Duodenal mucosa (tissue), 2 donors: Measurements from ENCODE around the gene ZNF615.
"Not testable (repeated sequence)": the region's sequence is repeated elsewhere in the genome, so short reads cannot be mapped to it uniquely, and the experiment has no call there.

Source experiments
- H3K27ac ChIP-seq: one replicate; pipeline ENCODE4 v1.7.0; 2013; ENCODE audit warnings: low read depth, low read length
- H3K27me3 ChIP-seq, 2 donors: one replicate each; pipeline ENCODE4 v1.7.0; 2013; ENCODE audit warnings: low read length in 2 of 2, control low read depth in 1 of 2; ENCODE audit not compliant: insufficient read depth in 2 of 2, control insufficient read depth in 1 of 2
- H3K36me3 ChIP-seq, 2 donors: one replicate each; pipeline ENCODE4 v1.7.0; 2013; ENCODE audit warnings: low read length in 2 of 2, control low read depth in 1 of 2; ENCODE audit not compliant: insufficient read depth in 2 of 2, control insufficient read depth in 1 of 2
- H3K4me1 ChIP-seq, 2 donors: one replicate each; pipeline ENCODE4 v1.7.0; 2013; ENCODE audit warnings: low read length in 2 of 2, control low read depth in 1 of 2; ENCODE audit not compliant: insufficient read depth in 2 of 2, control insufficient read depth in 1 of 2
- H3K4me3 ChIP-seq, 2 donors: one replicate each; pipeline ENCODE4 v1.7.0; 2013; ENCODE audit warnings: low read length in 2 of 2, low read depth in 1 of 2
- H3K9ac ChIP-seq, 2 donors: one replicate each; pipeline ENCODE4 v1.7.0; 2013; ENCODE audit warnings: low read length in 2 of 2, low read depth in 1 of 2
- H3K9me3 ChIP-seq, 2 donors: one replicate each; pipeline ENCODE4 v1.7.0; 2013; ENCODE audit warnings: low read length in 2 of 2, control low read depth in 1 of 2; ENCODE audit not compliant: control insufficient read depth in 1 of 2

Gene ZNF615

DNA sequence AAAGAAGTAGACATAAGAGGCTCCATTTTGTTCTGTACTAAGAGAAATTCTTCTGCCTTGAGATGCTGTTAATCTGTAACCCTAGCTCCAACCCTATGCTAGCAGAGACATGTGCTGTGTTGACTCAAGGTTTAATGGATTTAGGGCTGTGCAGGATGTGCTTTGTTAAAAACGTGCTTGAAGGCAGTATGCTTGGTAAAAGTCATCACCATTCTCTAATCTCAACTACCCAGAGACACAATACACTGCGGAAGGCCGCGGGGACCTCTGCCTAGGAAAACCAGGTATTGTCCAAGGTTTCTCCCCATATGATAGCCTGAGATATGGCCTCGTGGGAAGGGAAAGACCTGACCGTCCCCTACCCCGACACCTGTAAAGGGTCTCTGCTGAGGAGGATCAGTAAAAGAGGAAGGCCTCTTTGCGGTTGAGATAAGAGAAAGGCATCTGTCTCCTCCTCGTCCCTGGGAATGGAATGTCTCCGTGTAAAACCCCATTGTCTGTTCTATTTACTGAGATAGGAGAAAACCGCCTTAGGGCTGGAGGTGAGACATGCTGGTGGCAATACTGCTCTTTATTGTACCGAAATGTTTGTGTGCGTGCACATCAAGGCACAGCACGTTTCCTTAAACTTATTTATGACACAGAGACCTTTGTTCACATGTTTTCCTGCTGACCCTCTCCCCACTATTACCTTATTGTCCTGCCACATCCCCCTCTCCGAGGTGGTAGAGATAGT, 18.4 kb upstream of the ZNF615 start:
- Histone ChIP-seq H3K36me3 (peaks cover 29 to 41% of the 10 kb centered on the region in 2 donors), H3K4me1 (peaks cover 9 to 12% of the 10 kb centered on the region in 2 donors), H3K9me3 (peaks cover 35 to 62% of the 10 kb centered on the region in 2 donors)
- not testable (repeated sequence) for H3K27me3 ChIP-seq, H3K27ac ChIP-seq, H3K4me3 ChIP-seq, H3K9ac ChIP-seq

- not testable (repeated sequence) for H3K4me3 ChIP-seq, H3K9ac ChIP-seq, H3K27me3 ChIP-seq, H3K27ac ChIP-seq
- Histone ChIP-seq H3K36me3 (peaks cover 45 to 60% of the 10 kb centered on the region in 2 donors), H3K9me3 (peaks cover 45 to 66% of the 10 kb centered on the region in 2 donors), H3K4me1 (peaks cover 9 to 12% of the 10 kb centered on the region in 2 donors)
Measured at GRCh38 chr19:52024478-52024877, 16.5 kb upstream of the ZNF615 start.

DNA sequence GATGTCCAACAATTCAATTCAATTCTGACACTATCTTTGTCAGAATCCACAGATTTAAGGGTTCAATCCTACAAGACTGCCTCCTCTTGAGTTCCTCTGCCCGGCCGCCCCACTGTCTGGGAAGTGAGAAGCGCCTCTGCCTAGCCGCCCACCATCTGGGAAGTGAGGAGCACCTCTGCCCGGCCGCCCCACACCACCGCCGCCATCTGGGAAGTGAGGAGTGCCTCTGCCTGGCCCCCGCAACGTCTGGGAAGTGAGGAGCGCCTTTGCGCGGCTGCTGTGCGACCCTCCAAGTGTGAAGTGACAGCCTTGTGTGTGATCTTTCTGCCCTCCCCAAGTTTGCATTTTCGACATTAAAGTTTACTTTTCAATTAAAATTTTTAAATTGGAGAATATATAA, 14.2 kb upstream of the ZNF615 start:
- peaks cover 61 to 83% of the 10 kb centered on the region in 2 donors for H3K36me3 ChIP-seq
- H3K27ac ChIP-seq, result no peak overlapping the region
- H3K27me3 ChIP-seq, result no peaks in the 10 kb centered on the region
- no peak overlapping the region for H3K9ac ChIP-seq
- peaks cover 55 to 82% of the 10 kb centered on the region in 2 donors for H3K9me3 ChIP-seq
- H3K4me3 ChIP-seq, result no peak overlapping the region
- H3K4me1 ChIP-seq, result peaks cover under 1 to 3% of the 10 kb centered on the region in 2 donors

- Histone ChIP-seq H3K4me3 (peak overlapping the region; percentile 18 to 28), H3K9ac (no peak overlapping the region), H3K36me3 (peaks cover 71 to 93% of the 10 kb centered on the region in 2 donors), H3K27me3 (no peaks in the 10 kb centered on the region), H3K9me3 (peaks cover 64 to 82% of the 10 kb centered on the region in 2 donors), H3K4me1 (no peaks in the 10 kb centered on the region), H3K27ac (no peak overlapping the region)
Measured at GRCh38 chr19:52020506-52020905, 12.5 kb upstream of the ZNF615 start.

- no peaks in the 10 kb centered on the region for H3K27me3 ChIP-seq
- peaks cover 0 to 6% of the 10 kb centered on the region in 2 donors for H3K36me3 ChIP-seq
- H3K4me3 ChIP-seq, result no peak overlapping the region
- H3K9me3 ChIP-seq, result peaks cover 18 to 34% of the 10 kb centered on the region in 2 donors
- peaks cover 5 to 6% of the 10 kb centered on the region in 2 donors for H3K4me1 ChIP-seq
- no peak overlapping the region for H3K9ac ChIP-seq
- no peak overlapping the region for H3K27ac ChIP-seq
Measured at GRCh38 chr19:52010674-52011073, 2.7 kb upstream of the ZNF615 start.

DNA sequence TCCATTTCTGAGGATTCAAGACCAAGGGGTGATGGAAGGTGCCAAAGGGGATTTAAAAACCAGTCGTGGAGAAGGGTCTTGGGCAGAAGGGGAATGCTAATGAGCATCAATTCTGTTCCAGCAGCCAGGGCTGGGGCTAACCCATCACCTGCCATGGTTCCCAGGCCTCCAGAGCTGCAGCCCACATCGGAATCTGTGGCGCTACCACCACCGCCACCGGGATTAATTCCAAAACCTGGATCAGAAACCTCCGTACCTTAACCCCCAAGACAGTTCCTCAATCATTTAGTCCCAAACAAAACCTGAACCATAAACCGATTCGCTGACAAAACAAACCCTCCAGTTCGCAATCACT, 583 bp downstream of the ZNF615 start:
- H3K27me3 ChIP-seq, result no peaks in the 10 kb centered on the region
- peaks cover 18 to 24% of the 10 kb centered on the region in 2 donors for H3K9me3 ChIP-seq
- H3K4me3 ChIP-seq, result peak overlapping the region; percentile 96 to 99
- H3K9ac ChIP-seq, result peak overlapping the region; percentile 84 to 87
- peaks cover 7 to 13% of the 10 kb centered on the region in 2 donors for H3K36me3 ChIP-seq
- H3K4me1 ChIP-seq, result peaks cover 5 to 6% of the 10 kb centered on the region in 2 donors
- H3K27ac ChIP-seq, result no peak overlapping the region

DNA sequence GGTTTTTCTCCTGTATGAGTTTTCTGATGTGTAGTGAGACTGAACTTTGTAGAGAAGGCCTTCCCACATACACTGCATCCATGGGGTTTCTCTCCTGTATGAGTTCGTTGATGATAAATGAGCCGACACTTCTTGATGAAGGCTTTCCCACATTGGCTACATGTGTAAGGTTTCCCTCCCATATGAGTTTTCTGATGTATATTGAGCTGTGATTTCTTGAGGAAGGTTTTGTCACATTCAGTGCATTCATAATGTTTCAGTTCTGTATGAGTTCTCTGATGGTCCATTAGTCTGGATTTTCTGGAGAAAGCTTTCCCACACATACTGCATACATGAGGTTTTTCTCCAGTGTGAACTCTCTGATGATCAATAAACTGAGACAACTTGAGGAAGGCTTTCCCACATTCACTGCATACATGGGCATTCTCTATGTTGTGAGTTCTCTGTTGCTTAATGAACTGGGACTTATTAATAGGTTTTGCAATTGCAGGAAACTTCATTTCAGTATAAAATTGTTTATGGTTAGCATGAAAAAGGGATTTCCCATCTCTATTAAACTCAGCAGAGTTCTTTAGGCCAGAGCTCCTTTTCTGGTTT, 13.9 kb downstream of the ZNF615 start:
- no peak overlapping the region for H3K9ac ChIP-seq
- H3K27ac ChIP-seq, result no peak overlapping the region
- H3K9me3 ChIP-seq, result peaks cover 75 to 84% of the 10 kb centered on the region in 2 donors
- H3K36me3 ChIP-seq, result peaks cover 48 to 58% of the 10 kb centered on the region in 2 donors
- H3K4me3 ChIP-seq, result peak overlapping the region; percentile 7 to 44
- H3K4me1 ChIP-seq, result no peaks in the 10 kb centered on the region
- H3K27me3 ChIP-seq, result no peaks in the 10 kb centered on the region

GRCh38 chr19:51993422-51993821, 14.6 kb downstream of the ZNF615 start:
- peak overlapping the region; percentile 24 to 44 for H3K4me3 ChIP-seq
- H3K9me3 ChIP-seq, result peaks cover 77 to 84% of the 10 kb centered on the region in 2 donors
- peaks cover 41 to 51% of the 10 kb centered on the region in 2 donors for H3K36me3 ChIP-seq
- no peak overlapping the region for H3K27ac ChIP-seq
- no peaks in the 10 kb centered on the region for H3K27me3 ChIP-seq
- no peak overlapping the region for H3K9ac ChIP-seq
- no peaks in the 10 kb centered on the region for H3K4me1 ChIP-seq

- Histone ChIP-seq H3K9ac (peak within 1 kb of the TSS; percentile 78 to 98), H3K4me1 (peaks cover 0 to 10% of the 10 kb centered on the region in 2 donors), H3K27ac (peak within 1 kb of the TSS; percentile 26), H3K9me3 (peaks cover 45 to 53% of the 10 kb centered on the region in 2 donors), H3K36me3 (peaks cover 0 to 7% of the 10 kb centered on the region in 2 donors), H3K4me3 (peak within 1 kb of the TSS; percentile 97 to 100), H3K27me3 (no peaks in the 10 kb centered on the region)
Measured at GRCh38 chr19:51986309-51987291, 21.4 kb downstream of the ZNF615 start, which contains the start of gene ZNF350. ZNF350 (minus strand) TSS chr19:51986840; CDS start chr19:51974360, 12,480 bp downstream.
